ENCODE results near the gene ABCF2. TPM values are rescaled to one million over a fixed set of nuclear protein-coding genes. Genes with fewer than 3 reads are reported as not detected.
A peak's percentile ranks its signal among the peaks of the same experiment; 100 is the strongest.

The ABCF2 gene
- total and polyA plus RNA-seq, 7 experiments from 2014 or later = 17.2 to 47.5 (median 27.7) TPM

DNA sequence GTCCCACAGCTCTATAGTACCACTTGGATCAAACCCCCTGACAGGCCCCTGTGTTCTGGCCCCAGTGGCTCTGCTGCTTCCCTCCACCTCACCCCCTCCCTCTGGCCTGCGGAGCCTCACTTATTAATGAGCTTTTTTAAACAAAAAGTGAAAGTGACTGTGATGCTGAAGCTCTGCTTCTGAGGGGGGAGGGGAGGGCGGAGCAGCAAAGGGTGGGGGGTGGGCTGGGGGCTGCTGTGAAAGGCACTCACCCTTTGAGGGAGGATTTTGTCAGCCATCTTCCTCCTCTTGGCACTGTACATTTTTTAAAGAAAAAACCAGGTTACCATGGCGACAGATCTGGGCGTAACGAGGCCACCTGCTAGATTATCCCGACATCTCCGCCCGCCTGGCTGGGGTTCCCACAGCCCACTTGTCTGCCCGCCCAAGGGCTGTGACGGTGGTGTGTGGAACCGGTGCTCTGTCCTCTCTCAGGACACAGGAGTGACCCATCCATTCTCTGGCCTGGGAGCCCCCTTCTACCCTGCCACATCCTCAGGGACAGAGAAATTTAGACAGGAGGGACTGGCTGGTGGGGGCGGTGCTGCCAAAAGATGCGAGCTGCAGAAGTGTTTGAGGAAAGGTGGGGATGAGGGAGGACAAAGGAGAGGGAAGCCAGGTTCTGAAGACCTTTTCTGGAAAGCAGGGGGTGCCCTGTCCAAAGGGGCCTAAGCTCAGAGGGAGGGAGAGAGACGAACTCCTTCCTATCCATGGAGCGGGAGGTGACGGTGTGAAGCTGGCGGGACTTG, 16.6 kb upstream of the ABCF2 start:
- Mint-ChIP-seq H3K27me3 (peaks cover 0 to 34% (median 17%) of the 10 kb centered on the region in 5 donors), H3K4me3 (peak overlapping the region; percentile 71 to 93 (median 78)), H3K9me3 (no peaks in the 10 kb centered on the region), H3K27ac (peak overlapping the region; percentile 43 to 90 (median 70)), H3K36me3 (peaks cover 0 to 2% (median 0%) of the 10 kb centered on the region in 5 donors), H3K4me1 (peaks cover 24 to 49% (median 36%) of the 10 kb centered on the region in 7 donors)
- H3K4me1 ChIP-seq (ENCODE audit: control insufficient read depth in 2 of 2, insufficient read depth in 2 of 2, low read length in 2 of 2) = peaks cover 22 to 33% of the 10 kb centered on the region in 2 donors
- POLR2A ChIA-PET = interaction anchor here (0.6 to 2.5 kb wide), 4 partner anchors 11 to 109 kb away, joined by 3 to 10 read pairs (median 9); partner anchors contain the start of genes ABCF2 and CHPF2
- no peaks in the 10 kb centered on the region for H3K9me3 ChIP-seq (ENCODE audit: control insufficient read depth in 2 of 3, low read length in 3 of 3)
- H3K36me3 ChIP-seq (ENCODE audit: control insufficient read depth in 2 of 3, insufficient read depth in 3 of 3, low read length in 3 of 3) = peaks cover 0 to 10% (median 0%) of the 10 kb centered on the region in 3 experiments
- CTCF ChIA-PET = interaction anchor here (0.6 to 1.6 kb wide), 11 partner anchors 9 to 342 kb away, joined by 3 to 10 read pairs (median 4); no protein-coding TSS in a partner anchor
- peak; percentile 51 for ATAC-seq
- intact Hi-C loops (cut with micrococcal nuclease) = loop anchor here (1.0 to 2.0 kb wide), 10 partner anchors 10 to 119 kb away; partner anchors contain the start of genes ABCF2 (in 2 of the 2) and CHPF2 (in 1 of the 2)
- peak overlapping the region; percentile 40 for H3K4me3 ChIP-seq (ENCODE audit: low read length)
- no peaks in the 10 kb centered on the region for H3K27me3 ChIP-seq (ENCODE audit: control insufficient read depth in 2 of 2, insufficient read depth in 2 of 2, low read length in 2 of 2)
- peak overlapping the region; percentile 57 for H3K27ac ChIP-seq (ENCODE audit: low read depth, low read length)
- DNase-seq = peak in 7 of 9 donors; percentile 55 to 78 (median 69)

DNA sequence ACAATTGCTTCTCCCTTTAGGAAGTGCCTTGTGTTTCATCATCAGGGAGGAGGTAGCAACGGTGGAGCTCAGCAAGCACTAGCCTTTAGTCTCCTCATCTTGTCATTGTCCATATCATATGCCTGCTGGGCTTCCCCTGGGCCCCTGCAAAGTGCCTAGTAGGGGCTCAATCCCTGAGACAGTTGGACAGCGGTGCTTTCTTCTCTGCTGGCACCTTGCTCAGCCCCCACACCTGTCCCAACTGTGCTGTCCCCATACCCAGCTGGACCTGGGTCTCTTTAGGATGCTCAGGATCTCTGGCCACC, 16.0 kb upstream of the ABCF2 start:
- Histone ChIP-seq H3K27ac (ENCODE audit: low read depth, low read length) (peak overlapping the region; percentile 57), H3K27me3 (ENCODE audit: control insufficient read depth in 2 of 2, insufficient read depth in 2 of 2, low read length in 2 of 2) (no peaks in the 10 kb centered on the region), H3K36me3 (ENCODE audit: control insufficient read depth in 2 of 3, insufficient read depth in 3 of 3, low read length in 3 of 3) (peaks cover 0 to 15% (median 0%) of the 10 kb centered on the region in 3 experiments), H3K4me1 (ENCODE audit: control insufficient read depth in 2 of 2, insufficient read depth in 2 of 2, low read length in 2 of 2) (peaks cover 22 to 33% of the 10 kb centered on the region in 2 donors), H3K4me3 (ENCODE audit: low read length) (peak overlapping the region; percentile 40), H3K9me3 (ENCODE audit: control insufficient read depth in 2 of 3, low read length in 3 of 3) (no peaks in the 10 kb centered on the region)
- ATAC-seq = no peak
- H3K4me3 Mint-ChIP-seq = peak overlapping the region; percentile 71 to 93 (median 78)
- peak overlapping the region in 7 of 9 donors; percentile 47 to 90 (median 70) for H3K27ac Mint-ChIP-seq
- DNase-seq = no peak
- H3K27me3 Mint-ChIP-seq = peaks cover 0 to 30% (median 13%) of the 10 kb centered on the region in 5 donors
- no peaks in the 10 kb centered on the region for H3K9me3 Mint-ChIP-seq
- peaks cover 20 to 44% (median 33%) of the 10 kb centered on the region in 7 donors for H3K4me1 Mint-ChIP-seq
- intact Hi-C loops (cut with micrococcal nuclease) = loop anchor here (1.0 kb wide), 2 partner anchors 10 to 16 kb away; partner anchors contain the start of gene ABCF2 (in 1 of the 2)
- ChIA-PET CTCF (interaction anchor here (0.6 to 1.6 kb wide), 4 partner anchors 20 to 342 kb away, joined by 3 to 4 read pairs (median 3); no protein-coding TSS in a partner anchor), POLR2A (interaction anchor here (2.0 to 2.5 kb wide), 2 partner anchors 16 to 36 kb away, joined by 8 to 10 read pairs; partner anchors contain the start of gene ABCF2)
- H3K36me3 Mint-ChIP-seq = peaks cover 0 to 2% (median 0%) of the 10 kb centered on the region in 5 donors

DNA sequence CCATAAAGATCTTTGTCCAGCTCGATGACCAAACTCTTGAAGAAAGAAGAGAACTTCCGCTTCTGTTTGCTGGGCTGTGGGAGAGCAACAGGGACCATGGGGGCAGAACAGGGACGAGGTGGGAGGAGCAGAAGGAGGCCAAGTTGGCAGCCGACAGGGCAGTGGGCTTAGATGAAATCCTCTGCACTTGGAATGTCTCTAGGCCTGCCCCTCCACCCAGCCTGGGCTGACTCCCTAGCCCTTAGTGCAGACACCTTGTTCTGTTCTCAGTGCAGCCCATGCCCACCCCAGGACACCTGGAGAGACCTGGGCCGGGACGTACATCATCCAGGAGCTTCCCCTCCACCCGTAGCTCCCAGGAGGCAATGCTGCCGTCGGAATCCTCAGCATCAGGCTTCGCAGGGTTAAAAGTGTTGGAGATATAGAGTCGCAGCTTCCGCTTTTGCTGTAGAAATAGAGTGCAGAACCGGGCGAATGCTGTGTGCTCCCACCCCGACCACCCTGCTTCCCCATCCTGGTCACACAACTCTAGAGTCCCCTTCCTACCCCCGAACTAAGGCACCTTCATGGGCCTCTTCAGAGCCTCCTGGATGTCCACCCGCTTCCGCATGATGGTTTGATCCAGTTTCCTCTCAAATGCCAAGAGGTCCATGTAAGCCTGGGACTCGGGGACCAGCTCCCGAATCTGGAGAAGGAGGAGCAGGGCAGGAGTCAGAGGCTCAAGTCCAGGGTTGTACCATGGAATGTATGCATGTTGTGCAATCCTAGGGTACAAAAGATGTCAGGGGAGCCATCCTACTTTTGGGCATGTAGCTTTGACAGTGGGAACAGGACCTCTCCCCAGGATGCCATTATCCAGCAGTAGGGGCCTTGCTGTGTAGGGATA, 15.4 kb upstream of the ABCF2 start:
- Histone ChIP-seq H3K4me1 (ENCODE audit: control insufficient read depth in 2 of 2, insufficient read depth in 2 of 2, low read length in 2 of 2) (peaks cover 22 to 29% of the 10 kb centered on the region in 2 donors), H3K4me3 (ENCODE audit: low read length) (no peak overlapping the region), H3K27ac (ENCODE audit: low read depth, low read length) (no peak overlapping the region), H3K9me3 (ENCODE audit: control insufficient read depth in 2 of 3, low read length in 3 of 3) (no peaks in the 10 kb centered on the region), H3K36me3 (ENCODE audit: control insufficient read depth in 2 of 3, insufficient read depth in 3 of 3, low read length in 3 of 3) (peaks cover 0 to 21% (median 0%) of the 10 kb centered on the region in 3 experiments), H3K27me3 (ENCODE audit: control insufficient read depth in 2 of 2, insufficient read depth in 2 of 2, low read length in 2 of 2) (no peaks in the 10 kb centered on the region)
- Mint-ChIP-seq H3K9me3 (no peaks in the 10 kb centered on the region), H3K27ac (peak overlapping the region in 4 of 9 donors; percentile 59 to 90 (median 72)), H3K27me3 (peaks cover 0 to 24% (median 13%) of the 10 kb centered on the region in 5 donors), H3K4me3 (peak overlapping the region in 4 of 10 donors; percentile 25 to 78 (median 62)), H3K4me1 (peaks cover 20 to 38% (median 27%) of the 10 kb centered on the region in 7 donors), H3K36me3 (peaks cover 0 to 2% (median 0%) of the 10 kb centered on the region in 5 donors)
- DNase-seq (no peak), ATAC-seq (no peak)
- CTCF ChIA-PET = interaction anchor here (0.6 to 1.6 kb wide), 3 partner anchors 21 to 1918 kb away, joined by 3 to 4 read pairs (median 3); no protein-coding TSS in a partner anchor
- intact Hi-C loops (cut with micrococcal nuclease) = loop anchor here (1.0 kb wide), 2 partner anchors 9 to 15 kb away; partner anchors contain the start of gene ABCF2 (in 1 of the 2)
- POLR2A ChIA-PET = interaction anchor here (0.6 to 2.5 kb wide), 3 partner anchors 16 to 1952 kb away, joined by 5 to 10 read pairs (median 8); partner anchors contain the start of gene ABCF2

DNA sequence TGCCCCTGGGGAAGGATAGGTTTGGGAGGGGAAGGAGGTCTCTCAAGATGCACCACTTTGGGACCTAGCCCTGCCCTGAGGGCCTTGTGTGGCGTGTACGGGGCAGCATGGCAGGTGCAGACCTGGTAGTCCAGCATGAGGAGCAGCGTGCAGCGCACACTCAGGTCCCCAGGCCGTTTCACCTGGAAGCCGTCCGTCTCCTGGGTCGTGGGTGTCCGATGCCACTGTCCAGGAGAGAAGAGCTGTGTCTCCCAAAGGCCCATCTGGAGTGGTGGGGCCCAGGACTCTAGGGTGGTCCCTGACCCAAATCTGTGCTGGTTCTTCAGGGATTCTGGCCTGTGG, 14.7 kb upstream of the ABCF2 start:
- no peak for DNase-seq
- Mint-ChIP-seq H3K4me1 (peaks cover 23 to 33% (median 25%) of the 10 kb centered on the region in 7 donors), H3K36me3 (peaks cover 2 to 3% (median 2%) of the 10 kb centered on the region in 5 donors), H3K27me3 (peaks cover 0 to 18% (median 13%) of the 10 kb centered on the region in 5 donors), H3K9me3 (no peaks in the 10 kb centered on the region), H3K27ac (peak overlapping the region in 1 of 9 donors; percentile 21), H3K4me3 (peak overlapping the region in 1 of 10 donors; percentile 50)
- CTCF ChIA-PET = interaction anchor here (0.6 kb wide), 1 partner anchor 1918 kb away, joined by 3 read pairs; no protein-coding TSS in a partner anchor
- no peak overlapping the region for H3K4me3 ChIP-seq (ENCODE audit: low read length)
- no peaks in the 10 kb centered on the region for H3K27me3 ChIP-seq (ENCODE audit: control insufficient read depth in 2 of 2, insufficient read depth in 2 of 2, low read length in 2 of 2)
- intact Hi-C loops (cut with micrococcal nuclease) = no loop called here
- H3K4me1 ChIP-seq (ENCODE audit: control insufficient read depth in 2 of 2, insufficient read depth in 2 of 2, low read length in 2 of 2) = peaks cover 22 to 29% of the 10 kb centered on the region in 2 donors
- no peak overlapping the region for H3K27ac ChIP-seq (ENCODE audit: low read depth, low read length)
- POLR2A ChIA-PET = interaction anchor here (0.6 kb wide), 1 partner anchor 1951 kb away, joined by 5 read pairs; no protein-coding TSS in a partner anchor
- H3K9me3 ChIP-seq (ENCODE audit: control insufficient read depth in 2 of 3, low read length in 3 of 3) = no peaks in the 10 kb centered on the region
- no peak for ATAC-seq
- peaks cover 3 to 28% (median 4%) of the 10 kb centered on the region in 3 experiments for H3K36me3 ChIP-seq (ENCODE audit: control insufficient read depth in 2 of 3, insufficient read depth in 3 of 3, low read length in 3 of 3)

DNA sequence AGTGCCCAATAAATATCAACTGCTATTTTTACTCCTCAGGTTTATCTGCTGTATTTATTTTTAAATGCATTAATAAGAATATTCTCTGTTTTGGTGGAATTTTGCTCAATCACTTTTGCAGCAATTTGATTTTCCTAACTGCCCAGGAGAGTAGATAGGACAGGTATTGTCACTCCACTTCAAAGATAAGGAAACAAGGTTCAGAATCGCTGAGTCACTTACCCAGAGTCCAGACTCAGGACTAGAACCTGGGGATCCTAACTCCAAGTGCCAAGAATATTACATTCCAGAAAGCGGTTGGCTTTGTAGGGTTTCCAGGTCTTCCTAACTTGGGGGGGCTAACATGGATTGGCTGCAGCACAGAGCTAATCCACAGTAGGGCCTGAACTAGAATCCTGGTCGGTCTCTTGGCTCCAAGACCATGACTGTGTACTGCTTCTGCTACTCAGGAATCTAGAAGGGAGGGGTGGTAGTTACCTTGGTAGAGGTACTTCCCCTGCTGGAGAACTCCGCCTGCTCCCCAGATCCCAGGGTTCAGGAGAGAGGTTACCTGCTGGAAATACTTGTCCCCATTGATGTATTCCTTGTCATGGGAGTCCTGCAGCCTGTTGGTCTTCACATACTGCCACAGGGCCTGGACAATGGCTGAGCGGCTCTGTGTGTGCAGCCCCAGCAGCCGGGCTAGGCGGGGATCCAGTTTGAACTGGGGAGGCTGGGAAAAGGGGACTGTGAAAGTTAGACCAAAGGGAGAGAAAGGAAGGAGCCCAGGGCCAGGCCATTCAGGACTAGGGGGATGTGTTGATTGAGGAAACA, 14.1 kb upstream of the ABCF2 start:
- CTCF ChIA-PET = interaction anchor here (0.6 kb wide), 1 partner anchor 1917 kb away, joined by 3 read pairs; no protein-coding TSS in a partner anchor
- POLR2A ChIA-PET = interaction anchor here (0.6 kb wide), 1 partner anchor 1951 kb away, joined by 5 read pairs; no protein-coding TSS in a partner anchor
- Mint-ChIP-seq H3K4me3 (peak overlapping the region in 3 of 10 donors; percentile 25 to 63 (median 50)), H3K27me3 (peaks cover 0 to 12% (median 7%) of the 10 kb centered on the region in 5 donors), H3K4me1 (peaks cover 25 to 30% (median 27%) of the 10 kb centered on the region in 7 donors), H3K27ac (peak overlapping the region in 2 of 9 donors; percentile 21 to 52), H3K9me3 (no peaks in the 10 kb centered on the region), H3K36me3 (peaks cover 2 to 8% (median 5%) of the 10 kb centered on the region in 5 donors)
- no peaks in the 10 kb centered on the region for H3K27me3 ChIP-seq (ENCODE audit: control insufficient read depth in 2 of 2, insufficient read depth in 2 of 2, low read length in 2 of 2)
- no peaks in the 10 kb centered on the region for H3K9me3 ChIP-seq (ENCODE audit: control insufficient read depth in 2 of 3, low read length in 3 of 3)
- no peak overlapping the region for H3K27ac ChIP-seq (ENCODE audit: low read depth, low read length)
- ATAC-seq (no peak), DNase-seq (no peak)
- H3K4me1 ChIP-seq (ENCODE audit: control insufficient read depth in 2 of 2, insufficient read depth in 2 of 2, low read length in 2 of 2) = peaks cover 22 to 29% of the 10 kb centered on the region in 2 donors
- intact Hi-C loops (cut with micrococcal nuclease) = no loop called here
- H3K36me3 ChIP-seq (ENCODE audit: control insufficient read depth in 2 of 3, insufficient read depth in 3 of 3, low read length in 3 of 3) = peaks cover 3 to 34% (median 5%) of the 10 kb centered on the region in 3 experiments
- H3K4me3 ChIP-seq (ENCODE audit: low read length) = no peak overlapping the region

Data from naive thymus-derived CD4-positive, alpha-beta T cell (primary cell).